Right lobe of liver (tissue), 6 donors: ENCODE data around the gene FNDC3A. TPM values are rescaled to one million over a fixed set of nuclear protein-coding genes. Genes with fewer than 3 reads are reported as not detected.
"Not testable (repeated sequence)": the region's sequence is repeated elsewhere in the genome, so short reads cannot be mapped to it uniquely, and the experiment has no call there.

ENCODE experiments used
- ATAC-seq, 4 donors: fragments of 200-7000 bp; cut with Tn5 transposase; one replicate each; pipeline ENCODE4 v1.9.1; 2020; ENCODE audit warnings: mild to moderate bottlenecking in 4 of 4, moderate library complexity in 4 of 4
- DNase-seq, 3 donors: peaks; one replicate each; pipeline ENCODE4 v3.0.0-alpha.2; 2020
- H3K27ac ChIP-seq, 3 donors: fragments of 200-600 bp; one replicate each; pipeline ENCODE4 v1.8.0; 2022
- H3K27me3 ChIP-seq, 2 donors: fragments of 200-600 bp; one replicate each; pipeline ENCODE4 v1.8.0; 2022
- H3K36me3 ChIP-seq, 4 donors: fragments of 200-600 bp; sonication (generic) in 1 of 4; one replicate each; pipeline versions ENCODE4 v1.5.1 to v1.8.0; 2017 to 2022; ENCODE audit warnings: control low read depth in 1 of 4
- H3K4me1 ChIP-seq, 4 donors: fragments of 200-600 bp; sonication (generic) in 1 of 4; one replicate each; pipeline versions ENCODE4 v1.5.1 to v1.8.0; 2017 to 2022; ENCODE audit warnings: control low read depth in 1 of 4
- H3K4me3 ChIP-seq, 3 donors: fragments of 200-600 bp; one replicate each; pipeline ENCODE4 v1.8.0; 2022
- H3K9me3 ChIP-seq, 4 donors: fragments of 200-600 bp; sonication (generic) in 1 of 4; one replicate each; pipeline versions ENCODE4 v1.5.1 to v1.8.0; 2017 to 2022; ENCODE audit warnings: control low read depth in 1 of 4
- POLR2A ChIP-seq: fragments of 450-650 bp; IDR thresholded peaks from one replicate; pipeline ENCODE4 v1.6.1; 2017; ENCODE audit warnings: antibody characterized with exemption, mild to moderate bottlenecking
- WGBS: methylation state at CpG from one replicate; pipeline ENCODE4 v1.1.6; 2018; ENCODE audit warnings: low coverage, low lambda C conversion rate; ENCODE audit not compliant: insufficient coverage; ENCODE audit errors: missing lambda C conversion rate; 5-methylcytosine and 5-hydroxymethylcytosine counted together
- intact Hi-C, 2 donors: fragments of 100-400 bp; cut with DNase I; formaldehyde crosslinking; loops; one replicate each; pipeline versions ENCODE4 v1.11.2 to v1.14.1; 2022
- total RNA-seq, 6 experiments: library from RNA; depleted of rRNA in 2 of 6; stranded (reverse); fragments of >200 nt in 2 of 6; fragmentation: NEBNext Ultra II Directional in 3 of 6; extraction: Animal tissue kit (Norgen Biotek cat#: 25700) in 3 of 6; gene quantifications; one replicate each; pipeline versions ENCODE4 v1.1.0 to v1.2.4, GENCODE V29; 2016 to 2023
- TF ChIP-seq, protein P1 (sequence below), 4 donors: fragments of 200-600 bp in 3 of 4; fragments of 450-650 bp in 1 of 4; IDR thresholded peaks; one replicate each; pipeline versions ENCODE4 v1.5.1 to v1.8.0; 2016 to 2022; ENCODE audit warnings: antibody characterized with exemption in 4 of 4, mild to moderate bottlenecking in 2 of 4
- donor health status: DM: no; HTN: yes; CAD: no.
- donor health status: DM: no; HTN: no; CAD: no.
- donor health status: DM: no; HTN: no; CAD: no.
- donor health status: DM: no; HTN: yes; CAD: no.
- donor health status: DM: no; HTN: yes; CAD: no.

FNDC3A gene
- total RNA-seq, 6 experiments from 2014 or later: 43.4 to 53.2 (median 47.9) TPM

- no peak overlapping the region for H3K27ac ChIP-seq
- no peak overlapping the region for H3K4me3 ChIP-seq
- TF ChIP-seq, protein P1, sequence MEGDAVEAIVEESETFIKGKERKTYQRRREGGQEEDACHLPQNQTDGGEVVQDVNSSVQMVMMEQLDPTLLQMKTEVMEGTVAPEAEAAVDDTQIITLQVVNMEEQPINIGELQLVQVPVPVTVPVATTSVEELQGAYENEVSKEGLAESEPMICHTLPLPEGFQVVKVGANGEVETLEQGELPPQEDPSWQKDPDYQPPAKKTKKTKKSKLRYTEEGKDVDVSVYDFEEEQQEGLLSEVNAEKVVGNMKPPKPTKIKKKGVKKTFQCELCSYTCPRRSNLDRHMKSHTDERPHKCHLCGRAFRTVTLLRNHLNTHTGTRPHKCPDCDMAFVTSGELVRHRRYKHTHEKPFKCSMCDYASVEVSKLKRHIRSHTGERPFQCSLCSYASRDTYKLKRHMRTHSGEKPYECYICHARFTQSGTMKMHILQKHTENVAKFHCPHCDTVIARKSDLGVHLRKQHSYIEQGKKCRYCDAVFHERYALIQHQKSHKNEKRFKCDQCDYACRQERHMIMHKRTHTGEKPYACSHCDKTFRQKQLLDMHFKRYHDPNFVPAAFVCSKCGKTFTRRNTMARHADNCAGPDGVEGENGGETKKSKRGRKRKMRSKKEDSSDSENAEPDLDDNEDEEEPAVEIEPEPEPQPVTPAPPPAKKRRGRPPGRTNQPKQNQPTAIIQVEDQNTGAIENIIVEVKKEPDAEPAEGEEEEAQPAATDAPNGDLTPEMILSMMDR (IDR thresholded peaks at IDR 0.05): no peak
- TF ChIP-seq POLR2A: no peak
- intact Hi-C loops: no loop called here
- H3K27me3 ChIP-seq: no peaks in the 10 kb centered on the region
- H3K9me3 ChIP-seq: no peaks in the 10 kb centered on the region
- WGBS: 78% methylated on average over 5 of the region's 5 CpGs
- H3K4me1 ChIP-seq: peaks cover 0 to 2% (median 0%) of the 10 kb centered on the region in 4 donors
- no peaks in the 10 kb centered on the region for H3K36me3 ChIP-seq
- ATAC-seq (no peak), DNase-seq (no peak)
Measured at GRCh38 chr13:49124693-49125304, 149.1 kb downstream of the FNDC3A start.

DNA sequence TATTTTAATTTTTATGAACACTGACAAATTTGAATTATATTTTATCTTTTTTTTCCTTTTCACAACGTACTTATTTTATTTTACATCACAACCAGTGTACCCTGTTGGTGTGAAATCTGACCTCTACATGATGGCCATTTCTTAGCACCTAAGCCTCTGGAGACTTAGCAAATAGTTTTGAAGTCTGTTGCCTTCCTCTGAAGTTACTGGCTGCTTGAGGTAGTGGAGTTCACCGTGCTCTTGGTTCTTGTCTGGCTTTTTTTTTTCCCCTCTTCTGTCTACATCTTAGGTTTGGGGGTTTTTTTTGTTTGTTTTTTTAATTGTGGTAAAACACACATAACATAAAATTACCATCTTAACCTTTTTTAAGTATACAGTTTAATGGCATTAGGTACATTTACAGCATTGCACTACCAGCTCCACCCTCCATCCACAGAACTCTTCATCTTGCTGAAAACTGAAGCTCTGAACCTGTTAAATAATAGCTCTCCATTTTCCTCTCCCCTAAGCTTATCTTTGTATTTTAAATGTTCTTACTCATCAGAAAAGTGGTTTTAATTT lies 150.3 kb downstream of the FNDC3A start:
- Histone ChIP-seq H3K27ac (no peak overlapping the region), H3K9me3 (no peaks in the 10 kb centered on the region), H3K4me1 (peaks cover 0 to 2% (median 0%) of the 10 kb centered on the region in 4 donors), H3K36me3 (peaks cover 0 to 1% (median 0%) of the 10 kb centered on the region in 4 donors), H3K27me3 (no peaks in the 10 kb centered on the region), H3K4me3 (no peak overlapping the region)
- DNase-seq (no peak), ATAC-seq (no peak)
- TF ChIP-seq, protein P1 (IDR thresholded peaks at IDR 0.05): no peak
- no peak for TF ChIP-seq POLR2A
- intact Hi-C loops: no loop called here
- 84% methylated on average over 2 of the region's 2 CpGs for WGBS

GRCh38 chr13:49132479-49133002 lies 156.8 kb downstream of the FNDC3A start:
- DNase-seq: no peak
- Histone ChIP-seq H3K27ac (peak overlapping the region in 1 of 3 donors; percentile 18), H3K4me3 (no peak overlapping the region), H3K9me3 (no peaks in the 10 kb centered on the region), H3K36me3 (peaks cover 0 to 41% (median 13%) of the 10 kb centered on the region in 4 donors), H3K4me1 (peaks cover 0 to 17% (median 0%) of the 10 kb centered on the region in 4 donors), H3K27me3 (no peaks in the 10 kb centered on the region)
- intact Hi-C loops: no loop called here
- peak; percentile 41 to 77 (median 56) for ATAC-seq
- 11% methylated on average over 1 of the region's 1 CpG for WGBS
- no peak for TF ChIP-seq POLR2A
- TF ChIP-seq, protein P1 (IDR thresholded peaks at IDR 0.05): no peak

DNA sequence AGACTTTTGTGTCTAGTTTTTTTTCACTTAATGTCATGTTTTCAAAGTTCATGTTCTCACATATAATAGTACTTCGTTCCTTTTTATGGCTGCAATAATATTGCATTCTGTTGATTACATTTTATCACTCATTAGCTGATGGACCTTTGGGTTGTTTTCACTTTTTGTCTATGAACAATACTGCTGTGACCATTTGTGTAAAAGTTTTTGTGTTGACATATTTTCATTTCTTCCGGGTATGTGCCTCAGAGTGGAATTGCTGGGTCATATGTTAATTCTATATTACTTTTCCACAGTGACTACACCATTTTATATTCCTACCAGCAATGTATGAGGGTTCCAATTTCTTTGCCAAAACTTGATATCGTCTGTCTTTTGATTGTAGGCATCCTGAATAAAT lies 158.6 kb downstream of the FNDC3A start:
- no peak for TF ChIP-seq POLR2A
- TF ChIP-seq, protein P1 (IDR thresholded peaks at IDR 0.05): no peak
- Histone ChIP-seq H3K27ac (no peak overlapping the region), H3K27me3 (no peaks in the 10 kb centered on the region), H3K9me3 (no peaks in the 10 kb centered on the region), H3K4me1 (peaks cover 0 to 17% (median 0%) of the 10 kb centered on the region in 4 donors), H3K36me3 (peaks cover 0 to 43% (median 17%) of the 10 kb centered on the region in 4 donors), H3K4me3 (no peak overlapping the region)
- 94% methylated on average over 3 of the region's 3 CpGs for WGBS
- ATAC-seq (no peak), DNase-seq (no peak)
- intact Hi-C loops: no loop called here

GRCh38 chr13:49137138-49137643 lies 161.5 kb downstream of the FNDC3A start:
- 52% methylated on average over 4 of the region's 7 CpGs for whole genome bisulfite sequencing
- H3K27ac ChIP-seq, H3K4me3 ChIP-seq, intact Hi-C loops, H3K9me3 ChIP-seq, H3K27me3 ChIP-seq, DNase-seq: not testable (repeated sequence)
- Histone ChIP-seq H3K36me3 (peaks cover 0 to 50% (median 15%) of the 10 kb centered on the region in 4 donors), H3K4me1 (peaks cover 0 to 12% (median 0%) of the 10 kb centered on the region in 4 donors)
- ATAC-seq: peak; percentile 33 to 68 (median 48)
